T-helper 1 cell treated with Interleukin-12 subunit alpha and Interleukin-12 subunit beta and Interleukin-4 antibody, amounts not matched to agents 30 μg/mL and 1 μg/mL, for 36 hours (primary cell): Measurements from ENCODE around the gene FAM131B.
"Not testable (repeated sequence)": the region's sequence is repeated elsewhere in the genome, so short reads cannot be mapped to it uniquely, and the experiment has no call there.

ENCODE experiments used
- H3K27ac Mint-ChIP-seq: one replicate; pipeline ENCODE4 v1.8.0; 2021; ENCODE audit warnings: mild to moderate bottlenecking, mixed read lengths
- H3K27me3 Mint-ChIP-seq: one replicate; pipeline ENCODE4 v1.8.0; 2021; ENCODE audit warnings: low read depth, mixed read lengths
- H3K36me3 Mint-ChIP-seq: one replicate; pipeline ENCODE4 v1.8.0; 2021; ENCODE audit warnings: low read depth, mixed read lengths
- H3K4me1 Mint-ChIP-seq: one replicate; pipeline ENCODE4 v1.8.0; 2021; ENCODE audit warnings: low read depth, mixed read lengths
- H3K4me3 Mint-ChIP-seq: one replicate; pipeline ENCODE4 v1.8.0; 2021; ENCODE audit warnings: mild to moderate bottlenecking, moderate library complexity, mixed read lengths
- H3K9me3 Mint-ChIP-seq: one replicate; pipeline ENCODE4 v1.8.0; 2021; ENCODE audit warnings: mixed read lengths

Gene FAM131B

GRCh38 chr7:143362131-143363015 lies at the start of gene FAM131B:
Gene FAM131B, minus strand, starts transcription at chr7:143362713. Its CDS starts 110 bp downstream, at chr7:143362603.
- Mint-ChIP-seq H3K9me3 (no peaks in the 10 kb centered on the region), H3K27ac (no peak within 1 kb of the TSS), H3K4me3 (peak within 1 kb of the TSS; percentile 79), H3K4me1 (peaks cover 8% of the 10 kb centered on the region), H3K27me3 (peaks cover 80% of the 10 kb centered on the region), H3K36me3 (no peaks in the 10 kb centered on the region)

GRCh38 chr7:143411976-143412708 lies 49.6 kb upstream of the FAM131B start:
- Mint-ChIP-seq H3K4me3 (no peak overlapping the region), H3K27ac (no peak overlapping the region), H3K4me1 (peaks cover 27% of the 10 kb centered on the region), H3K27me3 (peaks cover 42% of the 10 kb centered on the region), H3K36me3 (no peaks in the 10 kb centered on the region), H3K9me3 (no peaks in the 10 kb centered on the region)

GRCh38 chr7:143410521-143411004 lies 48.0 kb upstream of the FAM131B start:
- Mint-ChIP-seq H3K4me3 (no peak overlapping the region), H3K27ac (no peak overlapping the region), H3K4me1 (peaks cover 23% of the 10 kb centered on the region)

GRCh38 chr7:143408686-143409561 lies 46.4 kb upstream of the FAM131B start, which contains the start of gene EPHA1:
Gene EPHA1, minus strand, starts transcription at chr7:143408856. Its CDS starts 51 bp downstream, at chr7:143408805.
- H3K4me3 Mint-ChIP-seq = peak within 1 kb of the TSS; percentile 69
- H3K4me1 Mint-ChIP-seq = peaks cover 23% of the 10 kb centered on the region
- peak within 1 kb of the TSS; percentile 16 for H3K27ac Mint-ChIP-seq
- peaks cover 45% of the 10 kb centered on the region for H3K27me3 Mint-ChIP-seq
- H3K36me3 Mint-ChIP-seq = no peaks in the 10 kb centered on the region
- no peaks in the 10 kb centered on the region for H3K9me3 Mint-ChIP-seq

More at GRCh38 chr7:143410521-143411004, 48.0 kb upstream of the FAM131B start:
- no peaks in the 10 kb centered on the region for H3K36me3 Mint-ChIP-seq
- peaks cover 52% of the 10 kb centered on the region for H3K27me3 Mint-ChIP-seq
- H3K9me3 Mint-ChIP-seq = no peaks in the 10 kb centered on the region

DNA sequence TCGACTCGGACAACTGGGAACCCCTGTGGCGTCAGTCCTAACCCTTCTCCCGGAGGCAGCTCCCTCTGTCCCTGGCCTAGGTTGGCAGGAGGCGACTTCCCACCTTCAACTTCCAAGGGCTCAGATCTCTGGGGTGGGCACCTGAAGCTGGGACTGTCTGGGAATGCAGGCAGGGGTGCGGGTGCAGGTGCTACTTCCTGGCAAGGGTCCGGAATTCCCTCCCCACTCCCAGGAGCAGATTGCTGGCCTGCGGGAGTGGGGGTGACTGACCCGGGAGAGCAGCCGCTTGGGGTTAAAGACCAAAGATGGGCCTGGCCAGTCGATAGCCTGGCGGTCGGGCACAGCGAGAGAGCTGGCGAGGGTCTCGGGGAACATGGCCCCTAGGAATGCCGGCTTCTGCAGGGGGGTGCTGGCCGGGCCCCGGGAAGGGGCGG lies 45.8 kb upstream of the FAM131B start:
- H3K27ac Mint-ChIP-seq = no peak overlapping the region

GRCh38 chr7:143407287-143408251 lies 45.1 kb upstream of the FAM131B start:
- peaks cover 52% of the 10 kb centered on the region for H3K27me3 Mint-ChIP-seq

More for the DNA sequence above, 45.8 kb upstream of the FAM131B start:
- H3K9me3 Mint-ChIP-seq = no peaks in the 10 kb centered on the region
- peak overlapping the region; percentile 69 for H3K4me3 Mint-ChIP-seq
- no peaks in the 10 kb centered on the region for H3K36me3 Mint-ChIP-seq
- peaks cover 51% of the 10 kb centered on the region for H3K27me3 Mint-ChIP-seq
- peaks cover 23% of the 10 kb centered on the region for H3K4me1 Mint-ChIP-seq

GRCh38 chr7:143406002-143406357 lies 43.5 kb upstream of the FAM131B start:
- no peak overlapping the region for H3K4me3 Mint-ChIP-seq
- H3K27me3 Mint-ChIP-seq = peaks cover 51% of the 10 kb centered on the region
- no peaks in the 10 kb centered on the region for H3K36me3 Mint-ChIP-seq
- no peak overlapping the region for H3K27ac Mint-ChIP-seq
- no peaks in the 10 kb centered on the region for H3K9me3 Mint-ChIP-seq
- H3K4me1 Mint-ChIP-seq = peaks cover 23% of the 10 kb centered on the region

More at GRCh38 chr7:143407287-143408251, 45.1 kb upstream of the FAM131B start:
- H3K9me3 Mint-ChIP-seq = no peaks in the 10 kb centered on the region
- H3K4me3 Mint-ChIP-seq = peak overlapping the region; percentile 69
- no peaks in the 10 kb centered on the region for H3K36me3 Mint-ChIP-seq
- H3K27ac Mint-ChIP-seq = peak overlapping the region; percentile 16
- H3K4me1 Mint-ChIP-seq = peaks cover 23% of the 10 kb centered on the region

DNA sequence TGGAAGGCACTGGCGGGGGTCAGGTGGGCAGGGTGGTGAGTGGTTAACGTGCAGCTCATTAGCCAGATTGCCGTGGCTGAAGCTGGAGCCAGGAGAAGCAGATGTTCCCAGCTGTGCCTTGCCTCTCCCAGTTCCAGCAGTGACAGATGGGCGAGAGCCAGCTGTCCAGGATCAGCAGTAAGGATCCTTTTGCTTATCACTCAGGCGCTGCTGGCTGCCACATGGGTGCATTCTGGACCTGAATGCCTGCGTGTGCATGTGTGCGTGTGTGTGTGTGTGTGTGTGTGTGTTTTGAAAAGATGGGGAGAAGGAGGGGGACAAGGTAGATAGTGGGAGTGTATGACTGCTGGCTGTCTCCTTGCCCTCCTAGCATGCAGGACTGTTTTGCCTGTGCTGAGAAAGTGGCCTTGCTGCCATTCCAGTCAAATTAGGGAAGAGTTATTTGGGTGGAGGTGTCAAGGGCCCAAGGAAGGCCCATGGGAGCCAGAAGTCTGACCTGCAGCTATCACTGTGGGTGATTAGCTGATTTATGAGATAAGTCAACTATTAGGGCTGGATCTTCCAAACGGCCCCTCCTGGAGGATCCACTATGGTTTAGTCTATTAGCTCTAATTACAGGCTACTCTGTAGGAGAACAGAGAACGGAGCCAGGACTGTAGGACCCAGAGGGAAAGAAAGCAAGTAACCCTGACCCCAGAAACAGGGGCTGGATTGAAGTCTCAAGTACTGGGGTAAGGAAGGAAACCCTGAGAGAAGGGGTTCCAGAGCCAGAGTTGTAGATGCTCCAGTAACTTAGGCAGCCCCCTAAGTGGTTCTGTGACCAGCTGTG lies 42.9 kb upstream of the FAM131B start:
- H3K4me3 Mint-ChIP-seq = no peak overlapping the region
- H3K27me3 Mint-ChIP-seq = peaks cover 52% of the 10 kb centered on the region
- no peaks in the 10 kb centered on the region for H3K9me3 Mint-ChIP-seq
- H3K27ac Mint-ChIP-seq = no peak overlapping the region
- H3K36me3 Mint-ChIP-seq = no peaks in the 10 kb centered on the region
- H3K4me1 Mint-ChIP-seq = peaks cover 23% of the 10 kb centered on the region

DNA sequence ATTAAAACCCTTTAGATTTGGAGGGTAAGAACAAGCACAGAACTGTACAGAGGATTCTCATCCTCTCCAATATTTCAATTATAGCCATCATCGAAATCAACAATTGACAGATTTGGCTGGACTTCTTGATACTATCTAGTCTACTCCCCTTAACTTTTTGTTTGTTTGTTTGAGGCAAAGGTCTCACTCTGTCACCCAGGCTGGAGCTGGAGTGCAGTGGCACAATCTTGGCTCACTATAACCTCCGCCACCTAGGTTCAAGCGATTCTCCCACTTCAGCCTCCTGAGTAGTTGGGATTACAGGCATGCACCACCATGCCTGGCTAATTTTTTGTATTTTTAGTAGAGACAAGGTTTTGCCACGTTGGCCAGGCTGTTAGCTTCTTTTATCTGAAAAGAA lies 39.7 kb upstream of the FAM131B start:
- H3K9me3 Mint-ChIP-seq, H3K4me1 Mint-ChIP-seq, H3K36me3 Mint-ChIP-seq, H3K27ac Mint-ChIP-seq, H3K4me3 Mint-ChIP-seq: not testable (repeated sequence)
- H3K27me3 Mint-ChIP-seq = peaks cover 36% of the 10 kb centered on the region

GRCh38 chr7:143401265-143401664 lies 38.8 kb upstream of the FAM131B start:
- Mint-ChIP-seq H3K4me1 (no peaks in the 10 kb centered on the region), H3K36me3 (no peaks in the 10 kb centered on the region), H3K27me3 (peaks cover 26% of the 10 kb centered on the region), H3K9me3 (no peaks in the 10 kb centered on the region), H3K27ac (no peak overlapping the region), H3K4me3 (no peak overlapping the region)

- Mint-ChIP-seq H3K27ac (no peak overlapping the region), H3K4me3 (no peak overlapping the region), H3K4me1 (peaks cover 4% of the 10 kb centered on the region), H3K9me3 (no peaks in the 10 kb centered on the region), H3K27me3 (peaks cover 17% of the 10 kb centered on the region), H3K36me3 (no peaks in the 10 kb centered on the region)
Observed at GRCh38 chr7:143399642-143400041, 37.1 kb upstream of the FAM131B start.

DNA sequence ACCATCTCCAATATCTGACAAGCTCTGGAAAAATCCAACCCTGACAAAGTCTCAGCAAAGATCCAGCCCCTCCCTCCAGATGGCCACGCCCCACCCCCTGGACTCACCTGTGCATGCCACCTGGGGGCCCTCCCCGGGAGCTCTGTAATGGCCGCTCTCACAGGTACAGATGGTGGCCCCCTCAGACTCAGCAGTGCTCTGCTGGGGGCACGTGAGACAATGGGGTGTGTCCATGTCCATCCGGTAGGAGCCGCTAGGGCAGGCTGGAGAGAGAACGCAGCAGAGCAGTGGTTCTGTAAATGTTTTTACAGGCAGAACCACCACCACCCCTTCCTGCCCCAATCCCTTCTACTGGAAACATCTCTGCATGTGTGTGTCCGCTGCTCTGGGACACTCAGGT lies 36.6 kb upstream of the FAM131B start:
- Mint-ChIP-seq H3K4me1 (peaks cover 5% of the 10 kb centered on the region), H3K36me3 (no peaks in the 10 kb centered on the region), H3K4me3 (no peak overlapping the region), H3K27ac (no peak overlapping the region), H3K9me3 (no peaks in the 10 kb centered on the region), H3K27me3 (peaks cover 17% of the 10 kb centered on the region)
